HEK293 (cell line): ENCODE results near the gene KRT6A.

Experiments
- CTCF ChIA-PET: fragments of 350-600 bp; formaldehyde crosslinking; extraction: SDS; loops from one replicate; lab custom pipeline; 2021; ENCODE audit warnings: antibody characterized with exemption; lab: Yijun Ruan, JAX
- POLR2A ChIA-PET: fragments of 300-600 bp; formaldehyde crosslinking; extraction: SDS; loops from one replicate; lab custom pipeline; 2020; ENCODE audit warnings: antibody characterized with exemption, inconsistent platforms; lab: Yijun Ruan, JAX
- H3K27ac ChIP-seq: fragments of 200-500 bp; sonication (Bioruptor generic); 2 replicates; pipeline ENCODE4 v1.5.1; 2014; ENCODE audit warnings: low read depth, low read length, control low read depth, inconsistent platforms; ENCODE audit errors: extremely low read depth
- H3K36me3 ChIP-seq, 2 experiments: fragments of 200-500 bp in 1 of 2; sonication (Bioruptor generic) in 1 of 2; 1 replicate in 1 of 2; 2 replicates in 1 of 2; pipeline ENCODE4 v1.5.1; 2014 to 2017; ENCODE audit warnings: inconsistent platforms in 2 of 2, low read length in 2 of 2; ENCODE audit not compliant: control insufficient read depth in 2 of 2, insufficient read depth in 1 of 2
- H3K4me1 ChIP-seq: fragments of 200-500 bp; sonication (Bioruptor generic); 2 replicates; pipeline ENCODE4 v1.5.1; 2014; ENCODE audit warnings: mild to moderate bottlenecking, low read length, inconsistent platforms; ENCODE audit not compliant: control insufficient read depth, insufficient read depth
- H3K4me3 ChIP-seq: 2 replicates; pipeline ENCODE4 v1.5.1; 2011; ENCODE audit warnings: low read depth, mild to moderate bottlenecking, control low read depth, low read length, moderate library complexity
- H3K9me3 ChIP-seq: fragments of 200-500 bp; sonication (Bioruptor generic); 2 replicates; pipeline ENCODE4 v1.5.1; 2014; ENCODE audit warnings: low read depth, low read length, inconsistent platforms; ENCODE audit not compliant: control insufficient read depth, insufficient read depth
- ATF2 ChIP-seq: fragments of 450-650 bp; formaldehyde crosslinking; IDR thresholded peaks from 2 replicates; pipeline ENCODE4 v1.5.1; 2016; ENCODE audit warnings: missing biosample characterization, missing genetic modification characterization, low read depth
- GFI1B ChIP-seq: fragments of 450-650 bp; formaldehyde crosslinking; IDR thresholded peaks from 2 replicates; pipeline ENCODE4 v1.5.1; 2016; ENCODE audit warnings: missing biosample characterization, missing genetic modification characterization
- IKZF3 ChIP-seq: fragments of 450-650 bp; IDR thresholded peaks from 2 replicates; pipeline ENCODE4 v1.5.0; 2018; ENCODE audit warnings: missing biosample characterization, mild to moderate bottlenecking, missing genetic modification characterization, moderate library complexity
- OSR2 ChIP-seq: fragments of 450-650 bp; formaldehyde crosslinking; IDR thresholded peaks from 2 replicates; pipeline ENCODE4 v1.5.1; 2016; ENCODE audit warnings: missing biosample characterization, missing genetic modification characterization
- SALL2 ChIP-seq: fragments of 450-650 bp; formaldehyde crosslinking; IDR thresholded peaks from 2 replicates; pipeline ENCODE4 v1.5.0; 2017; ENCODE audit warnings: missing biosample characterization, mild to moderate bottlenecking, missing genetic modification characterization, borderline replicate concordance
- YY2 ChIP-seq: fragments of 450-650 bp; formaldehyde crosslinking; IDR thresholded peaks from 2 replicates; pipeline ENCODE4 v1.5.1; 2016; ENCODE audit warnings: missing biosample characterization, missing genetic modification characterization
- ZBTB48 ChIP-seq: fragments of 450-650 bp; formaldehyde crosslinking; IDR thresholded peaks from 2 replicates; pipeline ENCODE4 v1.5.1; 2016; ENCODE audit warnings: missing biosample characterization, missing genetic modification characterization
- ZBTB49 ChIP-seq: fragments of 450-650 bp; formaldehyde crosslinking; IDR thresholded peaks from 2 replicates; pipeline ENCODE4 v1.5.1; 2016; ENCODE audit warnings: missing biosample characterization, missing genetic modification characterization, low read depth
- ZFP69B ChIP-seq: fragments of 450-650 bp; formaldehyde crosslinking; IDR thresholded peaks from 2 replicates; pipeline ENCODE4 v1.5.1; 2016; ENCODE audit warnings: missing biosample characterization, missing genetic modification characterization
- ZNF10 ChIP-seq: fragments of 450-650 bp; formaldehyde crosslinking; IDR thresholded peaks from 2 replicates; pipeline ENCODE4 v1.5.1; 2017; ENCODE audit warnings: missing biosample characterization, missing genetic modification characterization
- ZNF114 ChIP-seq: fragments of 450-650 bp; formaldehyde crosslinking; IDR thresholded peaks from 2 replicates; pipeline ENCODE4 v1.5.0; 2017; ENCODE audit warnings: missing biosample characterization, missing genetic modification characterization
- ZNF132 ChIP-seq: fragments of 450-650 bp; formaldehyde crosslinking; IDR thresholded peaks from 2 replicates; pipeline ENCODE4 v1.5.1; 2017; ENCODE audit warnings: missing biosample characterization, missing genetic modification characterization, borderline replicate concordance
- ZNF211 ChIP-seq: fragments of 450-650 bp; formaldehyde crosslinking; IDR thresholded peaks from 2 replicates; pipeline ENCODE4 v1.5.1; 2016; ENCODE audit warnings: low read depth, missing biosample characterization, missing genetic modification characterization
- ZNF341 ChIP-seq: fragments of 450-650 bp; formaldehyde crosslinking; IDR thresholded peaks from 2 replicates; pipeline ENCODE4; 2016; ENCODE audit warnings: low read depth, missing biosample characterization, missing genetic modification characterization
- ZNF433 ChIP-seq: fragments of 450-650 bp; formaldehyde crosslinking; IDR thresholded peaks from 2 replicates; pipeline ENCODE4 v1.5.1; 2016; ENCODE audit warnings: missing biosample characterization, missing genetic modification characterization, low read depth
- ZNF510 ChIP-seq: fragments of 450-650 bp; formaldehyde crosslinking; IDR thresholded peaks from 2 replicates; pipeline ENCODE4 v1.5.1; 2018; ENCODE audit warnings: mild to moderate bottlenecking, missing genetic modification characterization, missing biosample characterization; ENCODE audit not compliant: insufficient replicate concordance
- ZNF544 ChIP-seq: fragments of 450-650 bp; formaldehyde crosslinking; IDR thresholded peaks from 2 replicates; pipeline ENCODE4 v1.5.0; 2017; ENCODE audit warnings: missing biosample characterization, missing genetic modification characterization
- ZNF707 ChIP-seq: fragments of 450-650 bp; formaldehyde crosslinking; IDR thresholded peaks from 2 replicates; pipeline ENCODE4 v1.5.1; 2016; ENCODE audit warnings: missing biosample characterization, missing genetic modification characterization
- TF ChIP-seq, protein P1 (sequence below): fragments of 450-650 bp; formaldehyde crosslinking; IDR thresholded peaks from 2 replicates; pipeline ENCODE4 v1.5.1; 2016; ENCODE audit warnings: missing biosample characterization, missing genetic modification characterization

The KRT6A gene

GRCh38 chr12:52444647-52445595, 48.1 kb downstream of the KRT6A start:
- Histone ChIP-seq H3K27ac (no peak overlapping the region), H3K36me3 (no peaks in the 10 kb centered on the region), H3K4me1 (no peaks in the 10 kb centered on the region), H3K4me3 (no peak overlapping the region), H3K9me3 (no peaks in the 10 kb centered on the region)
- CTCF ChIA-PET, result interaction anchor here (0.5 to 1.0 kb wide), 3 partner anchors 433 to 440 kb away, joined by 3 to 4 read pairs (median 3); no protein-coding TSS in a partner anchor
- TF ChIP-seq ZNF132 (tag by site-specific recombination), result no peak
- POLR2A ChIA-PET, result no interaction called here

DNA sequence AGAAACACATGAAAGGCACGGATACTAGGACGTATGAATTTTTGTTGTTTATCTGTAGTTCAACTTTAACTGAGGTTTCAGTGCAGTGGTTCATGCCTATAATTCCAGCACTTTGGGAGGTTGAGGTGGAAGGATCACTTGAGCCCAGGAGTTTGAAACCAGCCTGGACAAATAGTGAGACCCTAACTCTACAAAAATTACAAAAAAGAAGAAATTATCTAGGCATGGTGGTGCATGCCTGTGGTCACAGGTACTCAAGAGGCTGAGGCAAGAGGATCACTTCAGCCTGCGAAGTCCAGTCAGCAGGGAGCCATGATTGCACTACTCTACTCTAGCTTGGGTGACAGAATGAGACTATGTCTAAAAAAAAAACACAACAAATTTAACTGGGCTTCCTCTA, 49.1 kb downstream of the KRT6A start:
- CTCF ChIA-PET, result interaction anchor here (0.6 to 1.0 kb wide), 2 partner anchors 436 to 441 kb away, joined by 3 to 4 read pairs; no protein-coding TSS in a partner anchor
- H3K4me3 ChIP-seq, result no peak overlapping the region
- H3K27ac ChIP-seq, result no peak overlapping the region
- H3K4me1 ChIP-seq, result no peaks in the 10 kb centered on the region
- no peaks in the 10 kb centered on the region for H3K9me3 ChIP-seq
- POLR2A ChIA-PET, result no interaction called here
- H3K36me3 ChIP-seq, result no peaks in the 10 kb centered on the region
- no peak for TF ChIP-seq ZBTB49
- TF ChIP-seq SALL2 (tag by site-specific recombination), result no peak
- TF ChIP-seq ZNF707 (tag by site-specific recombination), result no peak
- TF ChIP-seq ZNF10 (tag by site-specific recombination), result no peak
- no peak for TF ChIP-seq ZNF341 (tag by site-specific recombination)
- TF ChIP-seq YY2 (tag by site-specific recombination), result no peak
- no peak for TF ChIP-seq ZNF433 (tag by site-specific recombination)
- TF ChIP-seq ZFP69B (tag by site-specific recombination), result no peak
- TF ChIP-seq OSR2 (tag by site-specific recombination), result no peak
- TF ChIP-seq, protein P1, sequence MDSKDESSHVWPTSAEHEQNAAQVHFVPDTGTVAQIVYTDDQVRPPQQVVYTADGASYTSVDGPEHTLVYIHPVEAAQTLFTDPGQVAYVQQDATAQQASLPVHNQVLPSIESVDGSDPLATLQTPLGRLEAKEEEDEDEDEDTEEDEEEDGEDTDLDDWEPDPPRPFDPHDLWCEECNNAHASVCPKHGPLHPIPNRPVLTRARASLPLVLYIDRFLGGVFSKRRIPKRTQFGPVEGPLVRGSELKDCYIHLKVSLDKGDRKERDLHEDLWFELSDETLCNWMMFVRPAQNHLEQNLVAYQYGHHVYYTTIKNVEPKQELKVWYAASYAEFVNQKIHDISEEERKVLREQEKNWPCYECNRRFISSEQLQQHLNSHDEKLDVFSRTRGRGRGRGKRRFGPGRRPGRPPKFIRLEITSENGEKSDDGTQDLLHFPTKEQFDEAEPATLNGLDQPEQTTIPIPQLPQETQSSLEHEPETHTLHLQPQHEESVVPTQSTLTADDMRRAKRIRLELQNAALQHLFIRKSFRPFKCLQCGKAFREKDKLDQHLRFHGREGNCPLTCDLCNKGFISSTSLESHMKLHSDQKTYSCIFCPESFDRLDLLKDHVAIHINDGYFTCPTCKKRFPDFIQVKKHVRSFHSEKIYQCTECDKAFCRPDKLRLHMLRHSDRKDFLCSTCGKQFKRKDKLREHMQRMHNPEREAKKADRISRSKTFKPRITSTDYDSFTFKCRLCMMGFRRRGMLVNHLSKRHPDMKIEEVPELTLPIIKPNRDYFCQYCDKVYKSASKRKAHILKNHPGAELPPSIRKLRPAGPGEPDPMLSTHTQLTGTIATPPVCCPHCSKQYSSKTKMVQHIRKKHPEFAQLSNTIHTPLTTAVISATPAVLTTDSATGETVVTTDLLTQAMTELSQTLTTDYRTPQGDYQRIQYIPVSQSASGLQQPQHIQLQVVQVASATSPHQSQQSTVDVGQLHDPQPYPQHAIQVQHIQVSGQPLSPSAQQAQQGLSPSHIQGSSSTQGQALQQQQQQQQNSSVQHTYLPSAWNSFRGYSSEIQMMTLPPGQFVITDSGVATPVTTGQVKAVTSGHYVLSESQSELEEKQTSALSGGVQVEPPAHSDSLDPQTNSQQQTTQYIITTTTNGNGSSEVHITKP, result no peak
- no peak for TF ChIP-seq IKZF3 (tag by site-specific recombination)
- TF ChIP-seq ZNF114, result no peak
- TF ChIP-seq ATF2 (tag by site-specific recombination), result no peak
- TF ChIP-seq ZNF510 (tag by site-specific recombination), result no peak
- TF ChIP-seq ZNF211 (tag by site-specific recombination), result no peak
- TF ChIP-seq GFI1B (tag by site-specific recombination), result no peak
- TF ChIP-seq ZNF544, result no peak
- TF ChIP-seq ZBTB48 (tag by site-specific recombination), result no peak
